ENCODE results near the gene CLPTM1L.

GRCh38 chr5:1351156-1351555, 6.3 kb upstream of the CLPTM1L start:
- TF ChIP-seq CTCF (IDR thresholded peaks at IDR 0.05) (no peak), POLR2A (IDR thresholded peaks at IDR 0.05) (no peak), POLR2AphosphoS5 (IDR thresholded peaks at IDR 0.05) (no peak)

Measured in stomach (tissue), 4 donors.